H1 (cell line): Measurements from ENCODE around the gene PANX2. TPM values are rescaled to one million over a fixed set of nuclear protein-coding genes. Genes with fewer than 3 reads are reported as not detected.
A peak's percentile ranks its signal among the peaks of the same experiment; 100 is the strongest.

Experiments used
- CTCF ChIA-PET: fragments of 300-600 bp; sonication (Branson Sonifier 250); formaldehyde crosslinking; loops from one replicate; lab custom pipeline; 2021; ENCODE audit not compliant: partially characterized antibody; lab: Charles Lee
- POLR2A ChIA-PET: fragments of 300-600 bp; sonication (Branson Sonifier 250); formaldehyde crosslinking; loops from one replicate; lab custom pipeline; 2021; ENCODE audit warnings: inconsistent platforms; ENCODE audit not compliant: partially characterized antibody; lab: Charles Lee
- DNase-seq, 2 experiments: peaks; one replicate each; pipeline versions ENCODE4 v3.0.0 to v3.0.0-alpha.2; 2010 to 2022; ENCODE audit warnings: low spot score in 2 of 2, low read depth in 1 of 2, mixed read lengths in 1 of 2
- FAIRE-seq: peaks from 2 replicates; lab custom pipeline; 2011; peaks lifted over from hg19 to GRCh38; lab: Jason Lieb, UNC
- H2AFZ ChIP-seq: 2 replicates; pipeline ENCODE4 v1.8.1; 2012; ENCODE audit warnings: low read length, inconsistent platforms
- H2AK5ac ChIP-seq: 2 replicates; pipeline ENCODE4 v1.6.1; 2013; ENCODE audit warnings: low read depth, low read length
- H2BK120ac ChIP-seq: replicated peaks from 2 replicates; pipeline ENCODE3; 2013; ENCODE audit warnings: low read depth, low read length, inconsistent platforms
- H2BK12ac ChIP-seq: 2 replicates; pipeline ENCODE4 v1.6.1; 2013; ENCODE audit warnings: low read depth, low read length
- H2BK15ac ChIP-seq: 2 replicates; pipeline ENCODE4 v1.6.1; 2013; ENCODE audit warnings: low read length
- H2BK20ac ChIP-seq: 2 replicates; pipeline ENCODE4 v1.6.1; 2013; ENCODE audit warnings: low read length
- H2BK5ac ChIP-seq: 2 replicates; pipeline ENCODE4 v1.6.1; 2013; ENCODE audit warnings: low read depth, low read length
- H3K14ac ChIP-seq: 2 replicates; pipeline ENCODE4 v1.6.1; 2013; ENCODE audit warnings: inconsistent platforms; ENCODE audit not compliant: insufficient read length
- H3K18ac ChIP-seq: 2 replicates; pipeline ENCODE4 v1.6.1; 2013; ENCODE audit warnings: low read length; ENCODE audit errors: extremely low read depth
- H3K23ac ChIP-seq: 2 replicates; pipeline ENCODE4 v1.6.1; 2013; ENCODE audit warnings: inconsistent platforms; ENCODE audit not compliant: insufficient read length
- H3K23me2 ChIP-seq: 2 replicates; pipeline ENCODE4 v1.6.1; 2013; ENCODE audit warnings: low read depth, low read length
- H3K27ac ChIP-seq: 2 replicates; pipeline ENCODE4 v1.6.1; 2011; ENCODE audit warnings: low read depth, low read length, inconsistent platforms
- H3K27me3 ChIP-seq, 4 experiments: replicated peaks in 1 of 4; 1 replicate in 1 of 4; 2 replicates in 3 of 4; pipeline versions ENCODE4 v1.6.1 to v1.8.1; 2011 to 2013; ENCODE audit warnings: low read length in 3 of 4, mild to moderate bottlenecking in 3 of 4, inconsistent platforms in 2 of 4, mixed read lengths in 2 of 4, moderate library complexity in 1 of 4; ENCODE audit not compliant: control insufficient read depth in 3 of 4, insufficient read depth in 3 of 4; ENCODE audit errors: extremely low read depth in 1 of 4
- H3K36me3 ChIP-seq, 4 experiments: 2 replicates each; pipeline versions ENCODE4 v1.6.1 to v1.8.1; 2011 to 2013; ENCODE audit warnings: mild to moderate bottlenecking in 4 of 4, low read length in 3 of 4, moderate library complexity in 2 of 4, control low read depth in 1 of 4, inconsistent platforms in 1 of 4; ENCODE audit not compliant: insufficient read depth in 4 of 4, control insufficient read depth in 2 of 4
- H3K4ac ChIP-seq: replicated peaks from 2 replicates; pipeline ENCODE3; 2013; ENCODE audit warnings: low read length, low read depth, mixed read lengths, inconsistent platforms; ENCODE audit not compliant: insufficient read length
- H3K4me1 ChIP-seq, 4 experiments: replicated peaks in 1 of 4; 1 replicate in 1 of 4; 2 replicates in 3 of 4; pipeline versions ENCODE4 v1.6.1 to v1.8.1; 2011 to 2013; ENCODE audit warnings: low read length in 3 of 4, inconsistent platforms in 2 of 4, mixed read lengths in 1 of 4; ENCODE audit not compliant: insufficient read depth in 4 of 4, control insufficient read depth in 3 of 4
- H3K4me2 ChIP-seq, 2 experiments: 2 replicates each; pipeline versions ENCODE4 v1.6.1 to v1.8.1; 2011 to 2013; ENCODE audit warnings: low read depth in 2 of 2, low read length in 2 of 2, control low read depth in 1 of 2, inconsistent platforms in 1 of 2, mild to moderate bottlenecking in 1 of 2; ENCODE audit not compliant: insufficient read depth in 1 of 2
- H3K4me3 ChIP-seq, 4 experiments: fragments of 200-600, 300-600 bp in 1 of 4; sonication (generic), shearing (Covaris generic), sonication (Bioruptor Twin) in 1 of 4; 2 replicates each; pipeline versions ENCODE4 v1.5.1 to v1.8.1; 2011 to 2016; ENCODE audit warnings: low read length in 4 of 4, low read depth in 3 of 4, control low read depth in 2 of 4, inconsistent platforms in 2 of 4, mild to moderate bottlenecking in 2 of 4, mixed read lengths in 1 of 4, moderate library complexity in 1 of 4; ENCODE audit not compliant: insufficient read depth in 2 of 4; ENCODE audit errors: extremely low read depth in 1 of 4
- H3K56ac ChIP-seq: replicated peaks from 2 replicates; pipeline ENCODE3; 2013; ENCODE audit warnings: low read depth, mild to moderate bottlenecking, mixed read lengths, low read length, inconsistent platforms; ENCODE audit not compliant: insufficient read length
- H3K79me1 ChIP-seq: 2 replicates; pipeline ENCODE4 v1.6.1; 2013; ENCODE audit warnings: low read depth, low read length, control low read depth
- H3K79me2 ChIP-seq, 2 experiments: 2 replicates each; pipeline versions ENCODE4 v1.6.1 to v1.8.1; 2012 to 2013; ENCODE audit warnings: low read length in 2 of 2, mild to moderate bottlenecking in 2 of 2, inconsistent platforms in 1 of 2; ENCODE audit not compliant: insufficient read depth in 2 of 2, control insufficient read depth in 1 of 2
- H3K9ac ChIP-seq, 4 experiments: replicated peaks in 1 of 4; 1 replicate in 1 of 4; 2 replicates in 3 of 4; pipeline versions ENCODE4 v1.6.1 to v1.8.1; 2011 to 2013; ENCODE audit warnings: low read depth in 3 of 4, low read length in 3 of 4, control low read depth in 2 of 4, mild to moderate bottlenecking in 2 of 4, moderate library complexity in 2 of 4, inconsistent platforms in 1 of 4; ENCODE audit errors: extremely low read depth in 1 of 4
- H3K9me3 ChIP-seq, 2 experiments: 2 replicates each; pipeline versions ENCODE4 v1.6.1 to v1.8.1; 2012 to 2013; ENCODE audit warnings: mild to moderate bottlenecking in 2 of 2, moderate library complexity in 2 of 2, control low read depth in 1 of 2, inconsistent platforms in 1 of 2, low read depth in 1 of 2, low read length in 1 of 2, mixed read lengths in 1 of 2; ENCODE audit not compliant: insufficient read depth in 2 of 2
- H4K20me1 ChIP-seq, 2 experiments: replicated peaks in 1 of 2; 2 replicates each; pipeline versions ENCODE3 to v1.8.1; 2011 to 2013; ENCODE audit warnings: inconsistent platforms in 2 of 2, low read length in 2 of 2, mild to moderate bottlenecking in 1 of 2; ENCODE audit not compliant: insufficient read depth in 2 of 2, control insufficient read depth in 1 of 2
- H4K5ac ChIP-seq: 2 replicates; pipeline ENCODE4 v1.6.1; 2013; ENCODE audit warnings: low read length, low read depth, mixed read lengths, inconsistent platforms; ENCODE audit not compliant: insufficient read length
- H4K8ac ChIP-seq: 2 replicates; pipeline ENCODE4 v1.8.0; 2013; ENCODE audit warnings: mild to moderate bottlenecking, moderate library complexity, low read length, inconsistent platforms; ENCODE audit not compliant: insufficient read depth; ENCODE audit errors: extremely low read depth
- H4K91ac ChIP-seq: replicated peaks from 2 replicates; pipeline ENCODE3; 2013; ENCODE audit warnings: low read length, mixed read lengths, inconsistent platforms; ENCODE audit not compliant: insufficient read length
- ATF3 ChIP-seq: IDR thresholded peaks from 2 replicates; pipeline ENCODE4 v1.6.1; 2011; ENCODE audit warnings: low read depth, mild to moderate bottlenecking, low read length; ENCODE audit not compliant: insufficient read depth
- WGBS, 2 experiments: shearing (Covaris generic) in 1 of 2; methylation state at CpG; one replicate each; pipeline versions ENCODE4 v1.1.6 to v1.1.7; 2013 to 2015; ENCODE audit warnings: low lambda C conversion rate in 2 of 2, mixed read lengths in 2 of 2, inconsistent platforms in 1 of 2, low coverage in 1 of 2, missing lambda C conversion rate in 1 of 2; ENCODE audit not compliant: insufficient replicate concordance in 2 of 2, insufficient coverage in 1 of 2, insufficient read length in 1 of 2; ENCODE audit errors: extremely low coverage in 1 of 2, missing lambda C conversion rate in 1 of 2; 5-methylcytosine and 5-hydroxymethylcytosine counted together
- polyA plus RNA-seq, 7 experiments: library from polyadenylated mRNA; depleted of rRNA in 3 of 7; stranded (reverse) in 5 of 7; unstranded in 2 of 7; fragments of >200 nt in 5 of 7; fragments of 200-250 nt in 2 of 7; gene quantifications; 1 replicate in 5 of 7; 2 replicates in 1 of 7; 4 replicates in 1 of 7; pipeline versions ENCODE4 v1.2.1 to v1.2.3, GENCODE V29; 2011 to 2013; ENCODE audit warnings: missing spikeins in 2 of 7, mixed read lengths in 2 of 7
- total RNA-seq: library from RNA; stranded (reverse); fragmentation: NEBNext Ultra II Directional; extraction: Animal tissue kit (Norgen Biotek cat#: 25700); gene quantifications from 2 replicates; pipeline ENCODE4 v1.2.1, GENCODE V29; 2021

Gene PANX2
- total and polyA plus RNA-seq, 2 of the 8 experiments (the other 6 are each of a cell fraction or from before 2014, with no cell fraction given) = 3.5 to 5.0 TPM

DNA sequence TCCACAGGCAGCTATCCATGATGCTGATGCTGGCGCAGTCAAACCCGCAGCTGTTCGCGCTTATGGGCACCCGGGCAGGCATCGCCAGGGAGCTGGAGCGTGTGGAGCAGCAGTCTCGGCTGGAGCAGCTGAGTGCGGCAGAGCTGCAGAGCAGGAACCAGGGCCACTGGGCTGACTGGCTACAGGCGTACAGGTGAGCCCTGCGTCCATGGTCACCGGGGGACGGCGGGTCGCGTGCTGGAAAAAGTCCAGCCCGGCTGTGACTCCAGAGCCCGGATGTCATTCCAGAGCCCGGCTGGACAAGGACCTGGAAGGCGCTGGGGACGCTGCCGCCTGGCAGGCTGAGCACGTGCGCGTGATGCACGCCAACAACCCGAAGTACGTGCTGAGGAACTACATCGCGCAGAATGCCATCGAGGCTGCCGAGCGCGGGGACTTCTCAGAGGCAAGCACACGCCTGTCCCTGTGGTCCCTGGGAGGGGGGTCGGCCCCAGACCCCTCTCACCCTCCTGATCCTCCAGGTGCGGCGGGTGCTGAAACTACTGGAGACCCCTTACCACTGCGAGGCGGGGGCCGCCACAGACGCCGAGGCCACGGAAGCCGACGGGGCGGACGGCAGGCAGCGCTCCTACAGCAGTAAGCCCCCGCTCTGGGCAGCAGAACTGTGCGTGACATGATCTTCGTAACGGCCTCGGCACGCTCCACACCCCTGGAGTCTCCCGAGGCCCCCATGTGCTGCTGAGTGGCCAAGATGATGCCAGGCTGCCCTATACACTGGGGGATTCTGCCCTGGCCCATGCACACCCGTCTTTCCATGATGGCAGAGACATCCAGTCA lies 46.4 kb downstream of the PANX2 start:
- Histone ChIP-seq H3K4me1 (peaks cover 0 to 11% (median 2%) of the 10 kb centered on the region in 4 experiments; a peak in 3 of 7 replicates), H3K9ac (no peak overlapping the region), H3K14ac (no peak overlapping the region), H3K79me1 (no peaks in the 10 kb centered on the region; the same call in 1 of the 2 replicates), H3K9me3 (no peaks in the 10 kb centered on the region; a peak in 1 of 4 replicates), H4K5ac (no peak overlapping the region), H3K23me2 (no peaks in the 10 kb centered on the region), H2BK12ac (no peak overlapping the region), H2BK120ac (no peak overlapping the region), H2BK20ac (no peak overlapping the region), H3K4me3 (no peak overlapping the region), H3K79me2 (peaks cover 0 to 10% of the 10 kb centered on the region in 2 experiments; a peak in 1 of 4 replicates), H3K18ac (no peak overlapping the region), H3K56ac (no peak overlapping the region), H3K36me3 (peaks cover 8 to 48% (median 32%) of the 10 kb centered on the region in 4 experiments), H2BK15ac (no peak overlapping the region), H3K23ac (no peak overlapping the region), H2AK5ac (no peak overlapping the region), H3K4ac (no peak overlapping the region), H4K91ac (no peak overlapping the region), H2AFZ (no peak overlapping the region), H4K8ac (peak overlapping the region; percentile 46), H4K20me1 (peaks cover 9 to 30% of the 10 kb centered on the region in 2 experiments), H3K27ac (no peak overlapping the region), H2BK5ac (no peak overlapping the region), H3K27me3 (no peaks in the 10 kb centered on the region), H3K4me2 (no peak overlapping the region)
- WGBS, 2 experiments = 97% methylated on average over 49 of the region's 57 CpGs; no CpG with 5 or more reads in 1 of the 2 experiments
- DNase-seq (no peak), FAIRE-seq (no peak)
- ChIA-PET CTCF (interaction anchor here (0.7 kb wide), 1 partner anchor 59 kb away, joined by 3 read pairs; no protein-coding TSS in a partner anchor), POLR2A (interaction anchor here (1.4 to 2.9 kb wide), 4 partner anchors 8 to 27 kb away, joined by 5 to 10 read pairs (median 7); no protein-coding TSS in a partner anchor)
- no peak for TF ChIP-seq ATF3
